Measurements from ENCODE around the gene RNF208.

GRCh38 chr9:137220317-137221094 is 1.5 kb downstream of the RNF208 start:
- TF ChIP-seq CTCF (conservative IDR thresholded peaks at IDR 0.05; ENCODE audit: low read depth in 2 of 2) (no peak), POLR2AphosphoS5 (IDR thresholded peaks at IDR 0.05; ENCODE audit: low read depth) (no peak), EZH2phosphoT487 (IDR thresholded peaks at IDR 0.05; ENCODE audit: unreplicated experiment) (no peak), REST (IDR thresholded peaks at IDR 0.05; ENCODE audit: unreplicated experiment) (no peak), ZNF114 (CRISPR knock-in tag; IDR thresholded peaks at IDR 0.05) (no peak), EZH2 (IDR thresholded peaks at IDR 0.05; ENCODE audit: low read depth, unreplicated experiment) (no peak), ETS1 (IDR thresholded peaks at IDR 0.05) (no peak), ZNF331 (CRISPR knock-in tag; IDR thresholded peaks at IDR 0.05; ENCODE audit: low read depth) (no peak), CREB1 (CRISPR knock-in tag; IDR thresholded peaks at IDR 0.05; ENCODE audit: low read depth) (no peak), JUNB (IDR thresholded peaks at IDR 0.05; ENCODE audit: unreplicated experiment) (no peak)

All from GM23338 (cell line).